Measurements from ENCODE around the gene NT5DC3.

NT5DC3 gene

DNA sequence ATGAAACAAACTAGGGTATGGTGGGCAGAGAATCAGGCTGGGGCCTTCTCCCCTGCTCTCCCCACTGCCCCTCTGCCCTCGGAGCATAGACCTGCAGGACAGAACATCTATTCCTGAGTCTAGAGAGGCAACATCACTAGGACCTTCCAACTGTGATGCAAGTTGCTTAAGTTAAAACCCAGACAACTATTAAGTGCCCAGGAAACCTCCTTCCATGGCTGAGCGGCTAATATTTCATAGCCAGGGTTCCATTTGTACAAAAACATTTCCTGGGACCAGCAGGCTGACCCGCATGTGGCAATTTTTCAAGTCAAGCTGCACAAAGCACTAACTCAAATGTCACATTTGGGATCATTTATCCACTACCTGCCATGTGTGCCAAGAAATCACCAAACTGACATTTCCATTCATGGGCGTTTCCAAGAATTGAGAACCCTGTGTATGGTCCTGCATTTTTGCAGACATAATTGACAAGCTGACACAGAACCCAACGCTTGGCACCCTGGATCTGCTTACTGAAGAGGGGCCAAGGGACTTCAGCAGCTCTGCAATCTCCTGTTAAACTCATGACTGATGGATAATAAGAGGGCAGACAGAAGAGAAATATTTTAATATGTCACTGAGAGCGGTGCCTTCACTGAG is 32.7 kb downstream of the NT5DC3 start:
- DNase-seq = no peak

DNA sequence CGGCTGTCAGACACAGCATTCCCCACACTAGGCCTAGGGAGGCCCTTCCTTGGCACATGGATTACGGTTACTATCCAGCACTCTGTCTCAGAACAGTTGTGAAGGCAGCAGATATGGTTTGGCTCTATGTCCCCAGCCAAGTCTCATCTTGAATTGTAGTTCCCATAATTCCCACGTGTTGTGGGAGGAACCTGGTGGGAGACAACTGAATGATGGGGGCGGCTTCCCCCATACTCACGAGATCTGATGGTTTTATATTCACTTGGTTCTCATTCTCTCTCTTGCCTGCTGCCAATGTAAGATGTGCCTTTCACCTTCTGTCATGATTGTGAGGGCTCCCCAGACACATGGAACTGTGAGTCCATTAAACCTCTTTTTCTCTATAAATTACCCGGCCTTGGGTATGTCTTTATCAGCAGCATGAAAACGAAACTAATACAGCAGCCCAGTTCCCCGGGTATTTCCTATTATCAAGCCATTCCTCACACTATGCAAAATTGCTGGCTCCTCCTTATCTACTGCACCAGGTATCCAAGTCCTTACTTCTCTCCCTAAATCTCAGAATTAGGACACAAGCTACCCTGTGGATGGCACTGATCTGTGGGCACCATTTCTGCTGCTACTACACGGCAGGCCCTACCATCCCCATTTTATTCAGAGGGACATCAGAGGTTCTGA is 33.3 kb downstream of the NT5DC3 start:
- DNase-seq = no peak

DNA sequence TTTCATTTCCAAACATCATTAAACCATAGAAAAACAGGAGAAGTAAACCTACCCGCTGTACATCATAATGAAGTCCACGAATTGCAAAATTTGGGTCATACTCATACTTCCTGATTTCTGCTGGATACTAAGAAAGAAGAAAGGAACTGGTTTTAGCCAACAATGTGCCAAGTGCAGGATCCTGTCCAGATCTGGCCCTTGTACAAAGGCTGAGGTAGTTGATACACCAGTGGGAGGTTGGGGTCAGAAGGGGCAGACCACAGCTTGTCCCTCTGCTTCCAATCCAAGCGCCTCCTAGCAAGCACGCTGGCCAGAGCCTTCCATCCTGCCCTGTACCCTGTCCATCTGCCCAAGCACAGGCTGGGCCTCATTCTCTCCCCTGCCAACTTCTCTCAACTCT is 34.2 kb downstream of the NT5DC3 start:
- DNase-seq = no peak

- no peak for DNase-seq
Observed at GRCh38 chr12:103805655-103806360, 35.2 kb downstream of the NT5DC3 start.

DNA sequence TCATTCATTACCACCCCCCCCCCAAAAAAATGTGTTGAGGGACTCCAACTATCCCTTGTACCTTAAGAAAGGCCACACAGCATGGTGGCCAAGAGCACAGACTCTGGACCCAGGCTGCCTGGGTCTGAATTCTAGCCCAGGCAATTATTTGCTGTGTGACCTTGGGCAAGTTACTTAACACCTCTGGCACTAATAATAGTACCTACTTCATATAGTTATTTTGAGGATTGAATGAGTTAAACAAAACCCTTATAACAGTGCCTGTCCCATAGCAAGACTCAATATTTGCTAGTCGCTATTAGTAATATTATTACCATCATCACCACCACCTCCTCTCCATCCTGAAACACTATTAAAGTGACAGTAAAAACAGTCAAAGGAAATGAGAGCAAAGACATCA is 37.2 kb downstream of the NT5DC3 start:
- no peak for DNase-seq

- no peak for DNase-seq
Observed at GRCh38 chr12:103802586-103802886, 38.5 kb downstream of the NT5DC3 start.

DNA sequence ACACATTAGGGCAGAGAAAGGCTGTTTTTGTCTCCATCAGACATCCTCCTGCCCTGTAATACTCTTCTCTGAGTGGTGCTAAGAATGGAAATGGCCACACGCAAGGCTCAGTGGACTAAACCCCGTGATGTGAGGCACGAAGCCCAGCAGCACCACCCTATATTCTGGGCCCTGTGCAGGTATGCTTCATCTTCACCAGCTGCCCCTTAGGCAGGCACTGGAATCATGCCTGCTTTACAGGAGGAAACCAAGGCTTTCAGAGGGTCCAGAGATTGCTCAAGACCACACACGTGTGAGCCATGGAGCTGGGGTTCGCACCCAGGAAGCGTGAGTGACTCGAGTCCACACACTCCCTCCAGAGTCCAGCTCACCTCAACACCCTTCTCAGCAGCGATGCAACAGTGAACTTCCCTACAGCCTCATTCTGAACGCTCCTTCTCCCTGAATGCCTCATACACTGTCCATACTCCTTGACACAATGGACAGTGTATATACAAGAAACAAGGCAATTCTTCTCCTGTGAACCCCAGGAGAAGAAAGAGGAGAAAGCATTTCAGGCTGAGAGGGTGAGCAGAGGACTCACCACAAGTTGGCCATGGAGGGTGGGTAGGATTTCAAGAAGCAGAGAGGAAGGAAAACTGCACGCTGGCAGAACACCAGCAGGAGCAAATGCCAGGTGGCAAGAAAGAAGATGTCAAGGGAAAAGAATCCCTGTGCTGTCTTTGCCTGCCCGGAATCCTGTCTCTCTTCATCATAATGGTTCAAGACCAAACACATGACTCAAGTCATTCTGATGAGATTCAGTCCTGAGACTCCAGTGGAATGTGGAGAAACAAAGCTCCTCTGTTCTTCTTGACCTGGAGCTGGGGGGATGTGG is 39.1 kb downstream of the NT5DC3 start:
- no peak for DNase-seq

GRCh38 chr12:103799857-103800771 is 40.9 kb downstream of the NT5DC3 start:
- no peak for DNase-seq

GRCh38 chr12:103799504-103799856 is 41.6 kb downstream of the NT5DC3 start:
- no peak for DNase-seq

GRCh38 chr12:103798586-103798985 is 42.4 kb downstream of the NT5DC3 start:
- DNase-seq = no peak

- no peak for DNase-seq
Observed at GRCh38 chr12:103794309-103795213, 46.5 kb downstream of the NT5DC3 start.

GRCh38 chr12:103793512-103794045 is 47.5 kb downstream of the NT5DC3 start:
- DNase-seq = no peak

GRCh38 chr12:103793046-103793445 is 48.0 kb downstream of the NT5DC3 start:
- DNase-seq = no peak

DNA sequence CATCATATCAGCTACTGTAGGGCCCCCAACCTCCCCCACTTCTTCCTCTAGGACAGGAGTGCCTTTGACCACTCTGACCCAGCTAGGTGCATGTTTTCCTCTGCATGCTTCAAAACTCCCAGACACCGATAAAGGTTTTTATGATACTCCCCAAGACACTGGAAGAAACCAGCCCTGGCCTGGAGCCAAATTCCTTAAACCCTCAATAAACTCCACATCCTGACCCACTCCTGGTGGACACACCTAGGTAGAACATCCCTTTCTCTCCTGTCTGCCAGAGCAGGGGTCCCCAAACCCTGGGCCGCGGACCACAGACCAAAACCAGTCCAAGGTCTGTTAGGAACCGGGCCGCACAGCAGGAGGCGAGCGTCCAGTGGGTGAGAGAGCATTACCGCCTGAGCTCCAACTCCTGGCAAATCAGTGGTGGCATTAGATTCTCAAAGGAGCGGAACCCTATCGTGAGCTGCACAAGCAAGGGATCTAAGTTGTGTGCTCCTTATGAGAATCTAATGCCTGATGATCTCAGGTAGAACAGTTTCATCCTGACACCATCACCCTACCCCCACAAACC is 49.6 kb downstream of the NT5DC3 start:
- DNase-seq = no peak

- DNase-seq = no peak
Observed at GRCh38 chr12:103786201-103786600, 54.8 kb downstream of the NT5DC3 start.

DNA sequence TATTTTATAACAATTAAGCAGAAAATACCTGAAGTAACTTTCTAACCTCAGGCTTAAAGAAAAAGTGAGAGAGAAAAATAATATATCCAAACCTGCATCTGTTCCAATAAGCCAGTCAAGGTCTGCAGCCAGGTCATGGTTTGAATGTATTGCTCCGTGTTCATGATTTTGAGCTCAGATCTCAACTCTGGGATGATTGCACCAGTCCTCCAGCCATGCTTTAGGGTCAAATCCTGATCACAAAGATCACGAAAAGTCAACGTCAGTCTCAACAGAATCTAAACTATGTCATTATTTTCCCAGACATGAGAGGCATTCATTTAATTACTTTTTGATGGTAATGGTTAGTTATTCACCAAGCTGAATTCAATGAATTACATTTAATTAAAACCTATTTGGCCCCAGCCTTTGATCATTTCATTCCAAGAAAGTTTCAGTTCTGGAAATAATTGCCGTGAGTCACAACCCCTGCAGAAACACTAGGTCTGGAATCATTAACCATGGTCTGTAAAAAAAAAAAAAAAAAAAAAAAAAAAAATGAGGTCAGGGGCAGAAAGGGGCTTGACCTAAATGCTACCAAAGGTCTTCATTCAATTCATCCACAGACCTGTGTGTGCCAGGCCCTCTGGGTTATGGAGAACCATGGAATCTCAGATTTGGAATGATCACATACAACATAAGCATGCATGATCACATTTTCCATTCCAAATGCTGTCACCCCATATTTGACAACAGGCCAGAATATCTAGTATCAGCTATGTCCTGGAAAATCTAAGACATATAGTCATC is 55.6 kb downstream of the NT5DC3 start:
- no peak for DNase-seq

- no peak for DNase-seq
Observed at GRCh38 chr12:103783744-103784664, 57.0 kb downstream of the NT5DC3 start.

DNA sequence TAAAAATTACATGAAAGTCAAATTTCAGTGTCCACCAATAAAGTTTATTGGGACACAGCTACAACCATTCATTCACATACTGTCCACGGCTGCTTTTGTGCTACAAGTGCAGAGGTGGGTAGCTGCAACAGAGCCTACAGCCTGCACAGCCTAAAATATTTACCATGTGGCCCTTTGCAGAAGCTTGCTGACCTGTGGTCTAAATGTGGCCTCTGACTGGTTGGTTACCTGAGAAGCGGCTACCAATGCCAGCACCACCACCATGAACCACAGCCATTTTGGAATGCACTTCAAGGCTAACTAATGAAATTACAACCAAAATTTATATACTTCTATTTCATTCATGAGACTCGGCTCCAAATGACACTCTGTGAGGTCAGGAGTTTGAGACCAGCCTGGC is 58.6 kb downstream of the NT5DC3 start:
- DNase-seq = no peak

DNA sequence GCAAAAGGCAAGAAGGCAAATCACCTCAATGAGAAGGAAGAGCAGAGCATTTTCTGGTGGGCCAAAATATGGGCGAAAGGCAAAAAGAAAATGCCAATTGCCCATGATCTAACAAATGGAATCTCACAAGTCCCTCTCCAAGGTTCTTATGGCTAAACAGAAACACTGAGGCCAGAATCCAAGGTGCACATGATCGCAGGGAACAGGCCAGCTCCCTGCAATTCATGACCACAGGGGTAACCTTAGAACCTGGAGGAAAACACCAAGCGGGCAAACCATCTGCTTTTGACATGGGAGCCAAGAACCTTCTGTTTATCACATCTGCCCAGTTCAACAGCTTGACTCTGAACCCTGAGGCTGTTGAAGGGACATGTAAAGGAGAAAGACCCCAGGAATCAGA is 60.0 kb downstream of the NT5DC3 start:
- no peak for DNase-seq

Data from CD4-positive, alpha-beta T cell treated with Interleukin-12 subunit alpha and Interleukin-12 subunit beta, for 1 hour (primary cell).